SK-N-SH (cell line): ENCODE results near the gene SAMD4B. TPM values are rescaled to one million over a fixed set of nuclear protein-coding genes. Genes with fewer than 3 reads are reported as not detected.

Experiments
- CTCF ChIA-PET: fragments of 300-600, 350-600 bp; formaldehyde crosslinking; extraction: SDS; loops from one replicate; lab custom pipeline; 2021; lab: Yijun Ruan, JAX
- POLR2A ChIA-PET: fragments of 350-600 bp; sonication (Branson Sonifier 250); formaldehyde crosslinking; extraction: SDS; loops from one replicate; lab custom pipeline; 2020; ENCODE audit warnings: antibody characterized with exemption, inconsistent platforms; lab: Yijun Ruan, JAX
- DNase-seq: peaks from one replicate; pipeline ENCODE4 v3.0.0; 2012
- H2AFZ ChIP-seq: fragments of 200-600 bp; sonication (generic); 2 replicates; pipeline ENCODE4 v1.8.1; 2016; ENCODE audit warnings: antibody characterized with exemption, mild to moderate bottlenecking, low read depth
- H3F3A ChIP-seq: fragments of 200-600 bp; sonication (generic); replicated peaks from 2 replicates; pipeline ENCODE3; 2016; ENCODE audit warnings: antibody characterized with exemption, mild to moderate bottlenecking; ENCODE audit not compliant: insufficient read depth
- H3K27ac ChIP-seq, 2 experiments: fragments of 200-500 bp in 1 of 2; fragments of 200-600 bp in 1 of 2; sonication (Bioruptor generic) in 1 of 2; sonication (generic), shearing (Covaris generic) in 1 of 2; 2 replicates each; pipeline versions ENCODE4 v1.5.1 to v1.6.1; 2014 to 2016; ENCODE audit warnings: low read depth in 2 of 2, inconsistent platforms in 1 of 2, low read length in 1 of 2, mild to moderate bottlenecking in 1 of 2, mixed read lengths in 1 of 2
- H3K27me3 ChIP-seq: fragments of 200-600 bp; sonication (generic), shearing (Covaris generic); 2 replicates; pipeline ENCODE4 v1.6.1; 2016; ENCODE audit warnings: mixed run types; ENCODE audit not compliant: insufficient read depth
- H3K36me3 ChIP-seq, 2 experiments: fragments of 200-500 bp in 1 of 2; fragments of 200-600 bp in 1 of 2; sonication (Bioruptor generic) in 1 of 2; sonication (generic) in 1 of 2; replicated peaks in 1 of 2; 2 replicates each; pipeline versions ENCODE3 to v1.5.1; 2014 to 2016; ENCODE audit warnings: low read length in 1 of 2, mild to moderate bottlenecking in 1 of 2; ENCODE audit not compliant: insufficient read depth in 2 of 2, control insufficient read depth in 1 of 2
- H3K4me1 ChIP-seq, 2 experiments: fragments of 200-500 bp in 1 of 2; fragments of 200-600 bp in 1 of 2; sonication (Bioruptor generic) in 1 of 2; sonication (generic), shearing (Covaris generic) in 1 of 2; 2 replicates each; pipeline versions ENCODE4 v1.5.1 to v1.6.1; 2014 to 2016; ENCODE audit warnings: low read depth in 1 of 2, low read length in 1 of 2, mixed run types in 1 of 2; ENCODE audit not compliant: insufficient read depth in 2 of 2, control insufficient read depth in 1 of 2
- H3K4me2 ChIP-seq: fragments of 200-600 bp; sonication (generic), shearing (Covaris generic); 2 replicates; pipeline ENCODE4 v1.6.1; 2017; ENCODE audit warnings: mixed run types
- H3K4me3 ChIP-seq, 2 experiments: fragments of 200-500 bp in 1 of 2; fragments of 200-600 bp in 1 of 2; sonication (Bioruptor generic) in 1 of 2; sonication (generic), shearing (Covaris generic) in 1 of 2; 2 replicates each; pipeline versions ENCODE4 v1.5.1 to v1.8.1; 2014 to 2016; ENCODE audit warnings: low read depth in 2 of 2, inconsistent platforms in 1 of 2, low read length in 1 of 2, mild to moderate bottlenecking in 1 of 2, mixed read lengths in 1 of 2, moderate library complexity in 1 of 2
- H3K79me2 ChIP-seq: fragments of 200-600 bp; sonication (generic); 2 replicates; pipeline ENCODE4 v1.8.1; 2017; ENCODE audit warnings: mild to moderate bottlenecking; ENCODE audit not compliant: insufficient read depth
- H3K9ac ChIP-seq: fragments of 200-600 bp; sonication (generic); 2 replicates; pipeline ENCODE4 v1.6.1; 2017; ENCODE audit warnings: mixed run types
- H3K9me2 ChIP-seq: fragments of 200-600 bp; sonication (generic); 2 replicates; pipeline ENCODE4 v1.6.1; 2017; ENCODE audit warnings: mixed run types
- H3K9me3 ChIP-seq: fragments of 200-600 bp; sonication (generic); 2 replicates; pipeline ENCODE4 v1.6.1; 2017; ENCODE audit warnings: mixed run types, mild to moderate bottlenecking, moderate library complexity
- H4K20me1 ChIP-seq: fragments of 200-600 bp; sonication (generic); 2 replicates; pipeline ENCODE4 v1.6.1; 2017; ENCODE audit warnings: mild to moderate bottlenecking, mixed run types; ENCODE audit not compliant: insufficient read depth
- EP300 ChIP-seq, 2 experiments: IDR thresholded peaks; 2 replicates each; pipeline versions ENCODE4 v1.4.0 to v1.6.1; 2012; ENCODE audit warnings: borderline replicate concordance in 1 of 2, low read depth in 1 of 2, low read length in 1 of 2
- FOSL2 ChIP-seq: IDR thresholded peaks from 2 replicates; pipeline ENCODE4 v1.4.0; 2012; ENCODE audit warnings: low read depth, mild to moderate bottlenecking, moderate library complexity, borderline replicate concordance
- FOXM1 ChIP-seq: IDR thresholded peaks from 2 replicates; pipeline ENCODE4 v1.4.0; 2012; ENCODE audit warnings: low read depth, mild to moderate bottlenecking
- MAX ChIP-seq: IDR thresholded peaks from 2 replicates; pipeline ENCODE4 v1.4.0; 2012; ENCODE audit warnings: low read depth
- MEF2A ChIP-seq: IDR thresholded peaks from 2 replicates; pipeline ENCODE4 v1.4.0; 2012; ENCODE audit warnings: low read depth, borderline replicate concordance
- PBX3 ChIP-seq: IDR thresholded peaks from 2 replicates; pipeline ENCODE4; 2012
- RCOR1 ChIP-seq: fragments of 150-350 bp; IDR thresholded peaks from 2 replicates; pipeline ENCODE4 v1.6.1; 2017; ENCODE audit warnings: antibody characterized with exemption, low read length
- RFX5 ChIP-seq: IDR thresholded peaks from 2 replicates; pipeline ENCODE4 v1.6.1; 2012; ENCODE audit warnings: mild to moderate bottlenecking, improper control_type of control experiment, low read length
- SMC3 ChIP-seq: IDR thresholded peaks from 2 replicates; pipeline ENCODE4 v1.6.1; 2012; ENCODE audit warnings: low read depth, low read length, improper control_type of control experiment
- WGBS: methylation state at CpG from one replicate; pipeline ENCODE4 v1.1.6; 2017; ENCODE audit warnings: low lambda C conversion rate; 5-methylcytosine and 5-hydroxymethylcytosine counted together
- polyA plus RNA-seq, 3 experiments: library from polyadenylated mRNA; depleted of rRNA; stranded (reverse); fragments of >200 nt; gene quantifications; 2 replicates each; pipeline ENCODE4 v1.2.3, GENCODE V29; 2012
- TF ChIP-seq, protein P1 (sequence below): fragments of 200-600 bp; sonication (generic); IDR thresholded peaks from 2 replicates; pipeline ENCODE4 v1.6.1; 2017; ENCODE audit warnings: antibody characterized with exemption, mild to moderate bottlenecking, moderate library complexity
- TF ChIP-seq, protein P2 (sequence below): fragments of 150-350 bp; IDR thresholded peaks from 2 replicates; pipeline ENCODE4 v1.6.1; 2016; ENCODE audit warnings: mild to moderate bottlenecking, low read depth, low read length

SAMD4B gene
- polyA plus RNA-seq, 1 of the 3 experiments (the other 2 are of a cell fraction), result 83.0 TPM

DNA sequence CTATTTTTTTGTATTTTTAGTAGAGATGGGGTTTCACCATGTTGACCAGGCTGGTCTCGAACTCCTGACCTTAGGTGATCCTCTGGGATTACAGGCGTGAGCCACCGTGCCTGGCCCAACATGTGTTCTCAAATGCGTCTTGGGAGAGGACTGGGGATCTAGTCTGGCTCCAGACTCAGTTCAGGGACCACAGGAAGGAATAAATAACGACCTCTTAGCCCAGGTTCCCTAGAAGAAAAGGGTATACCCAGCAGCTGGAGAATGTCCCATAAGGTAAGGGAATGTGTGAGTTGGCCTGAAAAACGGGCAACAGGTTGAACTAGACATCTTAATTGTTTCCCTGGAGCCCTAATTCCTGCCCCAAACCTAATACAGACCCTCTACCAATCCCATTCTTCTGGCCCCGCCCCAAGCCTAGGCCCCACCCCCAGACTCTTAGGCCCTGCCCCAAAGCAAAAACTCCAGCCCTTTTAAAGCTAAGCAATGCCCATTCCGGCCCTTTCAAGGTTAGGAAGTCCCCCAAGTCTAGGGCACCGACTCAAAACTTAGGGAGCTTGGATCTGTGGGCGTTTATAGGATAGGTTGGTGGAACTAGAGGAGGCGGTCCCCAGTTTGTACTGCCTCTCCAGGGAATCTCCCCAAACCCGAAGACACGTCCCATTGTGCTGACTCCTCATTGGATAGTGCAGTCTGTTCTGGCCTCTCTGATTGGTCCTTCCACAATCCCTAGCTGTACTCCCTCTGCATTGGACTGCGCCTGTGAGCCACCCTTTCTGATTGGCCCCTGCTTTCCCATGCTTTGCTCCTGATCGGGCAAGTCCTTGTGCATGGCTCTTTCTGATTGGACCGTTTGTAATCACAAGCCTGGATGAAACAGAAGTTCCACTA is 16.2 kb upstream of the SAMD4B start (continued):
- TF ChIP-seq EP300 (IDR thresholded peaks at IDR 0.05; ENCODE audit: borderline replicate concordance in 1 of 2, low read depth in 1 of 2, low read length in 1 of 2) (no peak), MAX (no peak)
- TF ChIP-seq, protein P1, sequence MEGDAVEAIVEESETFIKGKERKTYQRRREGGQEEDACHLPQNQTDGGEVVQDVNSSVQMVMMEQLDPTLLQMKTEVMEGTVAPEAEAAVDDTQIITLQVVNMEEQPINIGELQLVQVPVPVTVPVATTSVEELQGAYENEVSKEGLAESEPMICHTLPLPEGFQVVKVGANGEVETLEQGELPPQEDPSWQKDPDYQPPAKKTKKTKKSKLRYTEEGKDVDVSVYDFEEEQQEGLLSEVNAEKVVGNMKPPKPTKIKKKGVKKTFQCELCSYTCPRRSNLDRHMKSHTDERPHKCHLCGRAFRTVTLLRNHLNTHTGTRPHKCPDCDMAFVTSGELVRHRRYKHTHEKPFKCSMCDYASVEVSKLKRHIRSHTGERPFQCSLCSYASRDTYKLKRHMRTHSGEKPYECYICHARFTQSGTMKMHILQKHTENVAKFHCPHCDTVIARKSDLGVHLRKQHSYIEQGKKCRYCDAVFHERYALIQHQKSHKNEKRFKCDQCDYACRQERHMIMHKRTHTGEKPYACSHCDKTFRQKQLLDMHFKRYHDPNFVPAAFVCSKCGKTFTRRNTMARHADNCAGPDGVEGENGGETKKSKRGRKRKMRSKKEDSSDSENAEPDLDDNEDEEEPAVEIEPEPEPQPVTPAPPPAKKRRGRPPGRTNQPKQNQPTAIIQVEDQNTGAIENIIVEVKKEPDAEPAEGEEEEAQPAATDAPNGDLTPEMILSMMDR, result no peak
- TF ChIP-seq, protein P2, sequence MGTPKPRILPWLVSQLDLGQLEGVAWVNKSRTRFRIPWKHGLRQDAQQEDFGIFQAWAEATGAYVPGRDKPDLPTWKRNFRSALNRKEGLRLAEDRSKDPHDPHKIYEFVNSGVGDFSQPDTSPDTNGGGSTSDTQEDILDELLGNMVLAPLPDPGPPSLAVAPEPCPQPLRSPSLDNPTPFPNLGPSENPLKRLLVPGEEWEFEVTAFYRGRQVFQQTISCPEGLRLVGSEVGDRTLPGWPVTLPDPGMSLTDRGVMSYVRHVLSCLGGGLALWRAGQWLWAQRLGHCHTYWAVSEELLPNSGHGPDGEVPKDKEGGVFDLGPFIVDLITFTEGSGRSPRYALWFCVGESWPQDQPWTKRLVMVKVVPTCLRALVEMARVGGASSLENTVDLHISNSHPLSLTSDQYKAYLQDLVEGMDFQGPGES, result no peak

DNA sequence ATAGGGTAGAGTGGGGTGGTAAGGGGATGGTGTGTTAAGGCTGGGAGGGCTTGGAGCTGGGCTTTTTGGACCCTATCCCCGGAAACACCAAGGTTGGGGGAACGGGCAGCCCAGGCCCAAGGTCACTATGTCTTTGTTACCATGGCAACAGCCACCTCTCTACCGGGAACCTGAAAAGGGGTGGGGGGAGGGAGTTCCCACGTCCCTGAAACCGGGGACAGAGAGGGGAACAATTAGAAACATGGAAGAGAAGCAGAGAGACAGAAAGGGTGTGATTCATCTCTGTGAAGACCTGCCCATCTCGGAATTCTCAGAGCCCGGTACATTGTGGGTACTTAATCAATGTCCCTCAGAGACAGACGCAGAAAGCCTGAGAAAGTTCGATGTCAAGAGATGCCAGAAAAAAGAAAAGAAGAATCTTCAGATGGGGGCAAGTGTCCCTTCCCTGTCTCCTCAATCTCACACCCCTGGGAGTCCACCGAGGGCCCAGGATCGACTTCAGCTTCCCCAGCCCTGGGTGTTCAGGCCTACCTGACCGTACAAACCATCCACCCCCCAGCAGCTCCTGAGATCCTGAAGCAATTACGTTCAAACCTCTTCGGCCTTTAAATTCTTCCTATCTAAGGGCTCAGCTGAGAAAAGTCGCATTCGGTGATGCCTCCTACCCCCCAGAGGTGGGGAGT is 14.7 kb upstream of the SAMD4B start:
- no peaks in the 10 kb centered on the region for H3K79me2 ChIP-seq
- H3K4me3 ChIP-seq, result no peak overlapping the region
- CTCF ChIA-PET, result interaction anchor here (0.6 to 3.8 kb wide), 26 partner anchors 9 to 352 kb away, joined by 3 to 64 read pairs (median 5); partner anchors contain the start of genes FBXO17, GMFG, PAK4 and RPS16
- peaks cover 4% of the 10 kb centered on the region for H3F3A ChIP-seq
- TF ChIP-seq, protein P2, result no peak
- TF ChIP-seq RFX5 (no peak), MEF2A (no peak), FOXM1 (no peak), FOSL2 (no peak), RCOR1 (no peak), PBX3 (no peak), SMC3 (no peak)
- TF ChIP-seq, protein P1, result no peak
- TF ChIP-seq, all 33 proteins: peak for 0
- Histone ChIP-seq H2AFZ (no peak overlapping the region), H4K20me1 (no peaks in the 10 kb centered on the region), H3K27me3 (no peaks in the 10 kb centered on the region), H3K9ac (no peak overlapping the region), H3K27ac (no peak overlapping the region), H3K9me3 (no peaks in the 10 kb centered on the region), H3K4me2 (no peak overlapping the region), H3K9me2 (no peaks in the 10 kb centered on the region), H3K4me1 (no peaks in the 10 kb centered on the region), H3K36me3 (no peaks in the 10 kb centered on the region)
- no peak for DNase-seq
- POLR2A ChIA-PET, result no interaction called here
- WGBS, result 66% methylated on average over 16 of the region's 16 CpGs
